Superior temporal gyrus (tissue), 1 donor: Measurements from ENCODE around the gene CARD11.

Experiments
- DNase-seq: peaks from one replicate; pipeline ENCODE4 v3.0.0-alpha.2; 2016; ENCODE audit errors: extremely low spot score

CARD11 gene

GRCh38 chr7:2906197-2906931 is 137.3 kb downstream of the CARD11 start:
- no peak for DNase-seq

- no peak for DNase-seq
Measured at GRCh38 chr7:2905500-2905899, 138.2 kb downstream of the CARD11 start.

- DNase-seq: no peak
Measured at GRCh38 chr7:2905027-2905426, 138.6 kb downstream of the CARD11 start.

- DNase-seq: no peak
Measured at GRCh38 chr7:2904202-2904601, 139.5 kb downstream of the CARD11 start.

- no peak for DNase-seq
Measured at GRCh38 chr7:2903682-2904162, 139.9 kb downstream of the CARD11 start.

GRCh38 chr7:2897023-2897422 is 146.6 kb downstream of the CARD11 start:
- DNase-seq: no peak

GRCh38 chr7:2896131-2896530 is 147.5 kb downstream of the CARD11 start:
- DNase-seq: no peak

GRCh38 chr7:2894118-2894940 is 149.3 kb downstream of the CARD11 start:
- no peak for DNase-seq

- DNase-seq: no peak
Measured at GRCh38 chr7:2893411-2893861, 150.2 kb downstream of the CARD11 start.

- no peak for DNase-seq
Measured at GRCh38 chr7:2892549-2892948, 151.1 kb downstream of the CARD11 start.

- no peak for DNase-seq
Measured at GRCh38 chr7:2887816-2888215, 155.9 kb downstream of the CARD11 start.

- DNase-seq: peak; percentile 67
Measured at GRCh38 chr7:2886900-2887299, 156.8 kb downstream of the CARD11 start.

- DNase-seq: no peak
Measured at GRCh38 chr7:2886391-2886790, 157.3 kb downstream of the CARD11 start.

- no peak for DNase-seq
Measured at GRCh38 chr7:2884161-2884560, 159.5 kb downstream of the CARD11 start.

- no peak for DNase-seq
Measured at GRCh38 chr7:2883101-2883500, 160.6 kb downstream of the CARD11 start.

GRCh38 chr7:2882111-2882510 is 161.6 kb downstream of the CARD11 start:
- no peak for DNase-seq

- DNase-seq: no peak
Measured at GRCh38 chr7:2880874-2881533, 162.7 kb downstream of the CARD11 start.

- DNase-seq: no peak
Measured at GRCh38 chr7:2880051-2880450, 163.6 kb downstream of the CARD11 start.

GRCh38 chr7:2879354-2879753 is 164.3 kb downstream of the CARD11 start:
- DNase-seq: no peak

- DNase-seq: no peak
Measured at GRCh38 chr7:2878306-2878705, 165.4 kb downstream of the CARD11 start.

GRCh38 chr7:2876031-2876731 is 167.5 kb downstream of the CARD11 start:
- DNase-seq: no peak
